Measurements from ENCODE around the gene TMEM204.

GRCh38 chr16:1536601-1537000 is 3.1 kb downstream of the TMEM204 start:
- no peak for TF ChIP-seq POLR2A (IDR thresholded peaks at IDR 0.05; ENCODE audit: low read depth)
- no peak for TF ChIP-seq POLR2AphosphoS5 (IDR thresholded peaks at IDR 0.05)
